ENCODE measurements around the gene VASP.

VASP gene

GRCh38 chr19:45547211-45547770 lies 40.0 kb downstream of the VASP start:
- TF ChIP-seq CEBPB (IDR thresholded peaks at IDR 0.05) = no peak
- no peak for TF ChIP-seq EP300 (IDR thresholded peaks at IDR 0.05; ENCODE audit: borderline replicate concordance)
- TF ChIP-seq EGR1 (IDR thresholded peaks at IDR 0.05) = no peak
- TF ChIP-seq YY1 (IDR thresholded peaks at IDR 0.05; ENCODE audit: low read depth) = no peak
- TF ChIP-seq CREB1 (IDR thresholded peaks at IDR 0.05; ENCODE audit: low read depth) = no peak

- 0 out of 2 replicates have a peak, but pooled peaks have one; percentile 36 for TF ChIP-seq YY1 (IDR thresholded peaks at IDR 0.05; ENCODE audit: low read depth)
- no peak for TF ChIP-seq EGR1 (IDR thresholded peaks at IDR 0.05)
These were observed 40.8 kb downstream of the VASP start for GRCh38 chr19:45547965-45548609.

- TF ChIP-seq TAF1 (IDR thresholded peaks at IDR 0.05; ENCODE audit: low read depth) = no peak
These were observed 46.2 kb downstream of the VASP start for GRCh38 chr19:45553464-45553863.

GRCh38 chr19:45554481-45554880 lies 47.2 kb downstream of the VASP start:
- TF ChIP-seq YY1 (IDR thresholded peaks at IDR 0.05; ENCODE audit: low read depth) (no peak), EP300 (IDR thresholded peaks at IDR 0.05; ENCODE audit: borderline replicate concordance) (no peak), TAF1 (IDR thresholded peaks at IDR 0.05; ENCODE audit: low read depth) (no peak), REST (IDR thresholded peaks at IDR 0.05; ENCODE audit: low read depth) (no peak), NFIC (IDR thresholded peaks at IDR 0.05) (no peak), TEAD4 (IDR thresholded peaks at IDR 0.05) (no peak), FOXM1 (IDR thresholded peaks at IDR 0.05; ENCODE audit: borderline replicate concordance, low read depth) (no peak), RAD21 (IDR thresholded peaks at IDR 0.05; ENCODE audit: low read depth) (no peak), CREB1 (IDR thresholded peaks at IDR 0.05; ENCODE audit: low read depth) (no peak)

- TF ChIP-seq NFIC (IDR thresholded peaks at IDR 0.05) (no peak), TCF12 (IDR thresholded peaks at IDR 0.05; ENCODE audit: low read depth) (no peak), RAD21 (IDR thresholded peaks at IDR 0.05; ENCODE audit: low read depth) (no peak), TEAD4 (IDR thresholded peaks at IDR 0.05) (no peak), EGR1 (IDR thresholded peaks at IDR 0.05) (no peak), TAF1 (IDR thresholded peaks at IDR 0.05; ENCODE audit: low read depth) (no peak), USF1 (IDR thresholded peaks at IDR 0.05) (no peak), FOXM1 (IDR thresholded peaks at IDR 0.05; ENCODE audit: borderline replicate concordance, low read depth) (no peak), CREB1 (IDR thresholded peaks at IDR 0.05; ENCODE audit: low read depth) (no peak), YY1 (IDR thresholded peaks at IDR 0.05; ENCODE audit: low read depth) (no peak), EP300 (IDR thresholded peaks at IDR 0.05; ENCODE audit: borderline replicate concordance) (no peak), CEBPB (IDR thresholded peaks at IDR 0.05) (no peak), REST (IDR thresholded peaks at IDR 0.05; ENCODE audit: low read depth) (no peak), MAX (IDR thresholded peaks at IDR 0.05) (no peak), ZBTB7A (IDR thresholded peaks at IDR 0.05; ENCODE audit: low read depth) (no peak)
These were observed 49.6 kb downstream of the VASP start for GRCh38 chr19:45556835-45557234.

GRCh38 chr19:45558399-45558878 lies 51.2 kb downstream of the VASP start:
- TF ChIP-seq TEAD4 (IDR thresholded peaks at IDR 0.05) (no peak), REST (IDR thresholded peaks at IDR 0.05; ENCODE audit: low read depth) (no peak), RAD21 (IDR thresholded peaks at IDR 0.05; ENCODE audit: low read depth) (peak; percentile 79)
